Kidney (tissue), 14 donors: ENCODE data around the gene DDX6. TPM values are rescaled to one million over a fixed set of nuclear protein-coding genes. Genes with fewer than 3 reads are reported as not detected.
"Not testable (repeated sequence)": the region's sequence is repeated elsewhere in the genome, so short reads cannot be mapped to it uniquely, and the experiment has no call there.

Experiments
- DNase-seq, 5 donors: peaks; one replicate each; pipeline ENCODE4 v3.0.0-alpha.2; 2013 to 2020
- FAIRE-seq: peaks from 2 replicates; lab custom pipeline; 2012; peaks lifted over from hg19 to GRCh38; lab: Jason Lieb, UNC
- H3K27ac ChIP-seq, 2 donors: one replicate each; pipeline ENCODE4 v1.7.0; 2013; ENCODE audit warnings: low read depth in 2 of 2, low read length in 2 of 2, inconsistent platforms in 1 of 2
- H3K27me3 ChIP-seq: one replicate; pipeline ENCODE4 v1.7.1; 2013; ENCODE audit warnings: low read length, inconsistent platforms; ENCODE audit not compliant: control insufficient read depth, insufficient read depth
- H3K36me3 ChIP-seq, 3 donors: one replicate each; pipeline versions ENCODE4 v1.7.0 to v1.7.1; 2013; ENCODE audit warnings: low read length in 3 of 3, control low read depth in 1 of 3, inconsistent platforms in 1 of 3; ENCODE audit not compliant: insufficient read depth in 3 of 3, control insufficient read depth in 2 of 3
- H3K4me1 ChIP-seq, 3 donors: one replicate each; pipeline versions ENCODE4 v1.7.0 to v1.7.1; 2013; ENCODE audit warnings: low read length in 3 of 3, inconsistent platforms in 1 of 3, low read depth in 1 of 3; ENCODE audit not compliant: control insufficient read depth in 2 of 3, insufficient read depth in 2 of 3
- H3K4me3 ChIP-seq, 3 donors: one replicate each; pipeline versions ENCODE4 v1.7.0 to v1.8.1; 2013; ENCODE audit warnings: low read length in 3 of 3, control low read depth in 1 of 3, inconsistent platforms in 1 of 3
- H3K9ac ChIP-seq, 3 donors: one replicate each; pipeline versions ENCODE4 v1.7.0 to v1.7.1; 2013; ENCODE audit warnings: low read length in 3 of 3, control low read depth in 1 of 3, inconsistent platforms in 1 of 3
- H3K9me3 ChIP-seq, 3 donors: one replicate each; pipeline versions ENCODE4 v1.7.0 to v1.7.1; 2013; ENCODE audit warnings: low read length in 3 of 3, control low read depth in 1 of 3, inconsistent platforms in 1 of 3; ENCODE audit not compliant: control insufficient read depth in 2 of 3, insufficient read depth in 1 of 3
- intact Hi-C: fragments of 100-400 bp; cut with DNase I; formaldehyde crosslinking; loops from one replicate; pipeline ENCODE4 v1.11.1; 2022
- polyA plus RNA-seq: library from polyadenylated mRNA; stranded (reverse); fragments of 350-450 nt; fragmentation: Illumina TruSeq; extraction: RNeasy Lipid Tissue Mini Kit (QIAGEN cat#74804); gene quantifications from one replicate; pipeline ENCODE4 v1.2.3, GENCODE V29; 2014; ENCODE audit warnings: low read depth, low replicate concordance; ENCODE audit not compliant: insufficient read depth
- total RNA-seq: library from RNA; stranded (reverse); fragmentation: NEBNext Ultra II Directional; extraction: Animal tissue kit (Norgen Biotek cat#: 25700); gene quantifications from one replicate; pipeline ENCODE4 v1.2.1, GENCODE V29; 2021
- TF ChIP-seq, protein P1 (sequence below): IDR thresholded peaks from 3 replicates; pipeline ENCODE4 v1.5.1; 2012; ENCODE audit warnings: mild to moderate bottlenecking, moderate library complexity, borderline replicate concordance; ENCODE audit not compliant: insufficient read depth; ENCODE audit errors: extremely low read depth
- donor health status: control.
- donor health status: control.
- donor health status: control.
- donor health status: control.
- donor health status: control.
- donor health status: DM: yes; HTN: yes; CAD: no.
- donor health status: Normal renal cell carcinoma (clear cell type).

Gene DDX6
- total and polyA plus RNA-seq, 2 donors from 2014 or later: 22.5 to 121 TPM

- peaks cover 0 to 9% (median 1%) of the 10 kb centered on the region in 3 donors for H3K4me1 ChIP-seq
- H3K4me3 ChIP-seq: no peak overlapping the region
- H3K27ac ChIP-seq: no peak overlapping the region
- no peaks in the 10 kb centered on the region for H3K9me3 ChIP-seq
- TF ChIP-seq, protein P1, sequence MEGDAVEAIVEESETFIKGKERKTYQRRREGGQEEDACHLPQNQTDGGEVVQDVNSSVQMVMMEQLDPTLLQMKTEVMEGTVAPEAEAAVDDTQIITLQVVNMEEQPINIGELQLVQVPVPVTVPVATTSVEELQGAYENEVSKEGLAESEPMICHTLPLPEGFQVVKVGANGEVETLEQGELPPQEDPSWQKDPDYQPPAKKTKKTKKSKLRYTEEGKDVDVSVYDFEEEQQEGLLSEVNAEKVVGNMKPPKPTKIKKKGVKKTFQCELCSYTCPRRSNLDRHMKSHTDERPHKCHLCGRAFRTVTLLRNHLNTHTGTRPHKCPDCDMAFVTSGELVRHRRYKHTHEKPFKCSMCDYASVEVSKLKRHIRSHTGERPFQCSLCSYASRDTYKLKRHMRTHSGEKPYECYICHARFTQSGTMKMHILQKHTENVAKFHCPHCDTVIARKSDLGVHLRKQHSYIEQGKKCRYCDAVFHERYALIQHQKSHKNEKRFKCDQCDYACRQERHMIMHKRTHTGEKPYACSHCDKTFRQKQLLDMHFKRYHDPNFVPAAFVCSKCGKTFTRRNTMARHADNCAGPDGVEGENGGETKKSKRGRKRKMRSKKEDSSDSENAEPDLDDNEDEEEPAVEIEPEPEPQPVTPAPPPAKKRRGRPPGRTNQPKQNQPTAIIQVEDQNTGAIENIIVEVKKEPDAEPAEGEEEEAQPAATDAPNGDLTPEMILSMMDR: no peak
- H3K27me3 ChIP-seq: no peaks in the 10 kb centered on the region
- peaks cover 5 to 40% (median 17%) of the 10 kb centered on the region in 3 donors for H3K36me3 ChIP-seq
- H3K9ac ChIP-seq: no peak overlapping the region
- intact Hi-C loops: no loop called here
- DNase-seq: no peak
- FAIRE-seq: no peak
These were observed 27.9 kb downstream of the DDX6 start for GRCh38 chr11:118763041-118763440.

DNA sequence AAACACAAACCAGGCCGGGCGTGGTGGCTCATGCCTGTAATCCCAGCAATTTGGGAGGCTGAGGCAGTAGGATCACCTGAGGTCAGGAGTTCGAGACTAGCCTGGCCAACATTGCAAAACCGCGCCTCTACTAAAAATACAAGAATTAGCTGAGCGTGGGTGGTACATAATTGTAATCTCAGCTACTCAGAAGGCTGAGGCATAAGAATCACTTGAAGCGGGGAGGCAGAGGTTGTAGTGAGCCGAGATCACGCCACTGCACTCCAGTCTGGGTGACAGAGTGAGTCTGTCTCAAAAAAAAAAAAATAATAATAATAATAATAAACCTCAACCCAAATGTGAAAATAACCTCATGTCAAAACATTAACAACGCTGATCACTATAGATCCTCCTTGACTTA is 29.0 kb downstream of the DDX6 start:
- H3K9ac ChIP-seq, H3K27me3 ChIP-seq, intact Hi-C loops, H3K4me1 ChIP-seq, H3K9me3 ChIP-seq, FAIRE-seq, H3K27ac ChIP-seq, H3K4me3 ChIP-seq, DNase-seq: not testable (repeated sequence)
- H3K36me3 ChIP-seq: peaks cover 5 to 48% (median 20%) of the 10 kb centered on the region in 3 donors

GRCh38 chr11:118757876-118758399 is 33.0 kb downstream of the DDX6 start:
- Histone ChIP-seq H3K36me3 (peaks cover 23 to 68% (median 30%) of the 10 kb centered on the region in 3 donors), H3K4me3 (no peak overlapping the region), H3K9me3 (no peaks in the 10 kb centered on the region), H3K4me1 (peaks cover 0 to 10% (median 4%) of the 10 kb centered on the region in 3 donors), H3K27ac (peak overlapping the region in 1 of 2 donors; percentile 43), H3K27me3 (no peaks in the 10 kb centered on the region), H3K9ac (no peak overlapping the region)
- TF ChIP-seq, protein P1: no peak
- DNase-seq (peak in 1 of 5 donors; percentile 14), FAIRE-seq (no peak)
- intact Hi-C loops: no loop called here

DNA sequence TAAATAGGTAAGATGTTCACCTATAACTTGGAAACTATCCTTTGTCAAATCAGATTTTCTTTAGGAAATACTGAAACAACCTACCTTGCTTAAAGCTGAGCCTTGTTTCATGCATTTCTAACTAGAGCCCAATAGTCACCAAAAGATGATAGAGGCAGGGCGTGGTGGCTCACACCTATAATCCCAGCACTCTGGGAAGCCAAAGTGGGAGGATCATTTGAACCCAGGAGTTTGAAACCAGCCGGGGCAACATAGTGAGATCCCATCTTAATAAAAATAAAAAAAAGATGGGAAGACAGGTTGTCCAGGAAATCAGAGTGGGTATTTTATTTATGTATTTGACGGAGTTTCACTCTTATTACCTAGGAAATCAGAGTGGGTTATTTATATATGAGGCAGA is 38.3 kb downstream of the DDX6 start:
- Histone ChIP-seq H3K4me3 (no peak overlapping the region), H3K27ac (no peak overlapping the region), H3K36me3 (peaks cover 20 to 69% (median 27%) of the 10 kb centered on the region in 3 donors), H3K27me3 (no peaks in the 10 kb centered on the region), H3K4me1 (peaks cover 0 to 10% (median under 1%) of the 10 kb centered on the region in 3 donors), H3K9ac (no peak overlapping the region), H3K9me3 (no peaks in the 10 kb centered on the region)
- intact Hi-C loops: no loop called here
- TF ChIP-seq, protein P1: no peak
- no peak for DNase-seq
- FAIRE-seq: no peak
